NCI-H446 (cell line): ENCODE measurements around the gene PRKD2.

Experiments used
- DNase-seq, 2 experiments: peaks; one replicate each; lab custom pipeline; 2025; lab: John Stamatoyannopoulos, UW

Gene PRKD2

DNA sequence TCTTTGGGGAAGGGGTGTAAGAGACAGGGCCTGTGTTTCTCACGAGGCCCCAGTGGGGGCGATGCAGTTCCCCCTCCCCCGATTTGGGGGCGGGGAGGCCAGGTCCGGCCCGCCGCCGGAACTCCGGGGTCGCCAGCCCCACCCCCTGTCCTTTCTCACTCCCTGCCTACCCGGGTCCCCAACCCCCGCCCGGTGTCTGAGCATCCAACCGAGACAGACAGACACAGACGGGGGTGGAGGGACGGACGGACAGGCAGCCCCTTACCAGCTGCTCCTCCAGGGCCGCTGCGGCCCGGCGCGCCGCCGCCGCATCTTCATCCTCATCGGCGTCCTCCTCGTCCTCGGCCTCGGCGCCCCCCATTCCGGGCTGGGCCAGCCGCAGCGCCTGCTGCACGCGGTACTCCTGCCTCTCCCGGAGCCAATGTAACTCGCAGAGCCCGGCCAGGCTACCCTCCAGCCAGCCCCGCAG lies 56.3 kb downstream of the PRKD2 start:
- no peak for DNase-seq

DNA sequence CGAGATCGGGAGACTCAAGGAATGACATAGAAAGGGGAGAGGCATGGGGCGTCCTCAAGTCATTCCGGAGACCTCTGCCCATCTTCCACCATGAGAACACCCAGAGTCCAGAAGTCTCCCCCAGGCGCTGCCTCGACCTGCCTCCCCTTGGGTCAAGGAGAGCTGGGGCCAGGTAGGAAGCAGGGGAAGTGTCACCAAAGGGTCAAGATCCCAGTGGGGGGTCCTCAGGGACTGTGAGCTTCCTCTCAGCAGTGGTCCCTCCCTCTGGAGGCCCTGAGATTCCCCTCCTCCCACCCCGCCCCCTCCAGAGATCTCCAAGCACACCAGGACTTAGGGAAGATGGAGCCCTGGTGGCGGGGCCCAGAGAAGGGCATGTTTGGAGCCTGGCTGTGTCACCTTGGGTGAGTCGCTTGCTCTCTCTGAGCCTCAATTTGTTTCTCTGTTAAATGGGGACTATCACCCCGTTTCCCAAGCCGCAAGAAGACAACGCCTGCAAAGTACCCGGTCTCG lies 56.9 kb downstream of the PRKD2 start:
- peak in 1 of 2 experiments; percentile 18 for DNase-seq

DNA sequence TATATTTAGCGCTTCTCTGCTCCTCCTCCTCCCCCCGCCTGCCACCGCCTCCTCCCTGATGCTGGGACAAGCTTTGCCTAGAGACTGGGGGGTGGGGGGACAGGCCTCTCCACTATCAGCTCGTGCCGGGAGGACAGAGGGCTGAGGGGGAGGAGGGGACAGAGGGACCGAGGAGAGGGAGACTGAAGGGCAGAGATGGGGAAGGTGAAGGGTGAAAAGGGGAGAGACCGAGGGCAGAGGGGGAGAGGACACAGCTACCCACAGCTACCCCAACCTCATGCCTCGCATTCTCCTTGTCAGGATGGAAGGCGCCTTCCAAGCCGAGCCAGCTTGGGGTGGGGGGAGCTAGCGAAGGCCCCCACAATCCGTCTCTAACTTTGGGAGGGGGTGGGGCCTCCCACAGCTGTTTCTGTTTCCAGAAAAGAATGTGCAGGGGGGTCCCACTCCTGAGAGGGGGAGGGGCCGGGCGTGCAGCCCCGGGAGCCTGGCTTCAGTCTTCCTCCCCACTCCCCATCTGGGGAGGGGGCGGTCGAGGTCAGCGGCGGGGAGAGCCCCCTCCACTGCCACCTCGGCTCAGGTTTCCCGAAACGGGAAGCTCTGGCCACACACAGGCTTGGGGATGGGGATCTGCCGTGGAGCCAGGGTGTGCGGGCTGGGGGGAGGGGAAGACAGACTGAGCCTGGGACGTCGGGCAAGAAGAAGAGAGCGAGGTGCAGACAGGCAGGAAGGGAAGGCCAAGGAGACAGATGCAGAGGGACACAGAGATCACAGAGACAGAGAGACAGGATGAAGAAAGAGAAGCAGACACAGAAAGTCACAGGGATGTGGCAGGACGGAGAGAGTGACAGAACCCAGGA lies 57.5 kb downstream of the PRKD2 start:
- DNase-seq = no peak

DNA sequence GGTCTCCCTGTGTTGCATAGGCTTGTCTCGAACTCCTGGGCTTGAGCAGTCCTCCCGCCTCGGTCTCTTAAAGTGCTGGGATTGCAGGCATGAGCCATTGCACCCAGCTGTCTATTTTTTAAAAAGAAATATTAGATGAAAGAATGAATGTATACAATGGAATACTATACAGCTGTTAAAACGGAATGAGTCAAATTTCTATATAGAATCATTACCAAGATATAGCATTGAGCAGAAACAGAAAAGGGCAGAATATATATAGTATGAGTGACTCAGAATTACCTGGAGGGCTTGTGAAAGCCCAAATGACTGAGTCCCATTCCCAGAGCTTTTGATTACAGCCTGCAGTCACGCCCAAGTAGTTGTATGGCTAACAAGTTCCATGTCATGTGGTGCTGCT lies 60.4 kb downstream of the PRKD2 start:
- no peak for DNase-seq

- no peak for DNase-seq
These were observed 62.2 kb downstream of the PRKD2 start for GRCh38 chr19:46654621-46655152.

DNA sequence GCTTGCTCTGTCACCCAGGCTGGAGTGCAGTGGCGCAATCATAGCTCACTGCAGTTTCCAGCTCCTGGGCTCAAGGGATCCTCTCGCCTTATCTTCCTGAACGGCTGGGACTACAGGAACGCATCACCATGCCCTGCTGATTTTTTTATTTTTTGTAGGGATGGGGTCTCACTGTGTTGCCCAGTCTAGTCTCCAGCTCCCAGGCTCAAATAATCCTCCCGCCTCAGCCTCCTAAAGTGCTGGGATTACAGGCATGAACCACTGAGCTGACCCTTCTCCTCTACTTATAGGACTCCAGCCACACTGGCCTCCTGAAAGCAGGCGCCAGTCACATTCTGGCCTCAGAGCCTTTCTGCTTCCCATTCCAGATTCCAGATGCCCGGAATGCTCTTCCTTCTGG lies 66.5 kb downstream of the PRKD2 start:
- no peak for DNase-seq

GRCh38 chr19:46648961-46649960 lies 67.7 kb downstream of the PRKD2 start:
- DNase-seq = no peak

GRCh38 chr19:46648060-46648960 lies 68.6 kb downstream of the PRKD2 start:
- DNase-seq = no peak

DNA sequence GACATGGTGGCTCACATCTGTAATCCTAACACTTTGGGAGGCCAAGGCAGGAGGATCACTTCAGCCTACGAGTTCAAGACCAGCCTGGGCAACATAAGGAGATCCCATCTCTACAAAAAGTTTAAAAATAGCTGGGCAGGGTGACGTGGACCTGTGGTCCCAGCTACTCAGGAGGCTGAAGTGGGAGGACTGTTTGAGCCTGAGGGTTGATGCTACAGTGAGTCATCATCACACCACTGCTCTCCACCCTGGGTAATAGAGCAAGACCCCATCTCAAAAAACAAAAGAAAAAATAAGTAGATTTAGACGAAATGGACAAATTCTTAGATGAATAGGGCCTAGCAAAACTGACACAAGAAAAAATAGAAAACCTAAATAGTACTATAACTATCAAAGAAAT lies 70.5 kb downstream of the PRKD2 start:
- DNase-seq = no peak

GRCh38 chr19:46644720-46645119 lies 72.2 kb downstream of the PRKD2 start:
- no peak for DNase-seq

DNA sequence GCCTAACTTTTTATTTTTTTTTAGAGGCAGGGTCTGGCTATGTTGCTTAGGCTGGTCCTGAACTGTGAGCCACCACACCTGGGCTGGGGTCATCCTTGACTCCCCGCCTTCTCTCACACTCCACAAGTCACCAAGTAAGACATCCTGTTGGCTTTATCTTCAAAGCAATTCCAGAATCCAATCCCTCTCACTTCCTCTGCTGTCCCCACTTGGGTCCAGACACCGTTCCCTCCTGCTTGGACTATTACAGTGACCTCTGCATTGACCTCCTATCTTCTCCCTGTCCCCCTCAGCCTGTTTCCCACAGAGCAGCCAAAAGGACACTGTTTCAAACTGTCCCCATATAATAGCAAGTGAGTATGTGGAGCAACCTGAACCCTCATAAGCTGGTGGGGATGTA lies 76.3 kb downstream of the PRKD2 start:
- no peak for DNase-seq

- DNase-seq = no peak
These were observed 77.3 kb downstream of the PRKD2 start for GRCh38 chr19:46639358-46640182.

DNA sequence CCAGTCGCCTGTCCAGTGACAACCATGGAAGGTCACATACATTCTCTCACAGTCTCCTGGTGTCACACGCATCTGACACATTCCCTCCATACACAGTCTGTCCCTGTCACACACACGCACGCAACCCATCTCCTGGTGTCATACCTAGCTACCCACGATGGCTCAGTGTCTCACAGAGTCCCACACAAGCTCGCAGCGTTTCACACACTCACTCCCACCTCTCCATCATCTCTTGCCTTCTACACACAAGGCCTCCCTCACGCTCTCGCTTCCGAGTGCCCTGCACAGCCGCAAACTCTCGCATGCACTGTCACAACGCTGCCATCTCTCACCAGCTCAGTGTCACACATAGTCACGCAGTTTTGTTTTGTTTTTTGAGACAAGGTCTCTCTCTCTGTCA lies 79.7 kb downstream of the PRKD2 start:
- DNase-seq = no peak

DNA sequence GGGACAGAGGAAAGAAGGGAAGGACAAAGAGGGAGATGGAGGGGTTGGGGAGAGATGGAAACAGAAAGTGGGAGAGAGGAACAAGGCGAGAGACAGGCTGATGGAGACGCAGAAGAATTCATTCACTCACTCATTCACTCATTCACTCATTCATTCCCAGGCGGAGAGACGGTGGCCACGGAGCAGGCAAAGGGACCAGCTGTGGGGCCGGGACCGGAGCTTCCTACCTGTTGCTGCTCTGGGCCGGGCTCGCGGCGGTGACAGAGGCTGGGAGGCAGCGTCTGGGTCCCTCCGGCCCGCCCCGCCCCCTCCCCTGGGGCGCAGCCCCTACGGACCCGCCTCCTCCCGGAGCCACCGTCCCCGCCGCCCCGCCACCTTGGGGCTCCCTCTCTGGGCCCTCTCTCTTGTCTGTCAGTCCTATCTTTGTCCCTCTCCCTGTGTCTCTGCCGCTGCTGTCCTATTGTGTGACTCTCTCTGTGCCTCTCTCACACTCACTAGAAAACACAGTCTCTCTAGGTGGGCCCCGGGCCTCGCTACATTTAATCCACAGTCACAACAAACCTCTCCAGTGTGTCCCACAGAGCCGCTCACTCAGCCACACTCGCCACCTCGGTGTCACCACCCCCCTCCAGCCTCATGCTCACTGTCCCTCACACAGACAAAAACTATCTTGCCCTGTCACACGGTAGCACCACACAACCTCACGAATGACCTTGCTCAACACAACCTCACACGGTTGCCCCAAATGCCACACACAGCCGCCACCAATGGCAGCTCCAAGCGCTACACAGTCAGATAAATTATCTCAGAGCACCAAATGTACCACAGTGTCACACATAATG lies 80.8 kb downstream of the PRKD2 start, which contains the start of gene GNG8:
TSS of gene GNG8 (minus strand) at position 283 of the 842 bp plus-strand sequence. CDS start 1,520 bp downstream, outside the sequence.
- DNase-seq = no peak

DNA sequence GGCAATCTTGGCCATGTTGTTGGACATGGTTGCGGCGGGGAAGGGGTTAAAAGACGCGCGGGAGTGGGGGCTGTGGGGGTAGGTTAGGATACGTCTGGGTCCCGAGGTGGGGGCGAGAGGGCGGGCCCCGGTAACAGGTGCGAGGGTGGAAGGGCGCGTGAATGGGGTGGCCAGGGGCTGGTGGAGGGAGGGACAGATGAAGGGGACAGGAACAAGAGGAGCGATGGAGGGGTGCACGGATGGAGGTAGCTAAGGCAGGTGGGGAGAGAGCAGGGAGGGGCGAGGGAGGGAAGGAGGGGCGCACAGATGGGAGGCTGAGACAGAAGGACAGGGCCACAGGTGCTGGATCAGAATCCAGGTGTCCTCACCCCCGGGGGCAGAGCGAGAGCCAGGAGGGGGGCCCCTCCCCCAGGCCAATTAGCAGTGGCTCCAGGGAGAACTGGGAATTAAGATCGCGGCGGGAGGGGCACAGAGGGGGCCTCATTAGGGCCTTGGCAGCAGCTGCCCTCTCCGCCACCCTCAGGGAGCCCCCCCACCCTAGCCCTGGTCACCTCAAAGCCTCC lies 82.2 kb downstream of the PRKD2 start:
- no peak for DNase-seq

GRCh38 chr19:46634045-46634655 lies 82.8 kb downstream of the PRKD2 start:
- peak; percentile 22 to 86 for DNase-seq

DNA sequence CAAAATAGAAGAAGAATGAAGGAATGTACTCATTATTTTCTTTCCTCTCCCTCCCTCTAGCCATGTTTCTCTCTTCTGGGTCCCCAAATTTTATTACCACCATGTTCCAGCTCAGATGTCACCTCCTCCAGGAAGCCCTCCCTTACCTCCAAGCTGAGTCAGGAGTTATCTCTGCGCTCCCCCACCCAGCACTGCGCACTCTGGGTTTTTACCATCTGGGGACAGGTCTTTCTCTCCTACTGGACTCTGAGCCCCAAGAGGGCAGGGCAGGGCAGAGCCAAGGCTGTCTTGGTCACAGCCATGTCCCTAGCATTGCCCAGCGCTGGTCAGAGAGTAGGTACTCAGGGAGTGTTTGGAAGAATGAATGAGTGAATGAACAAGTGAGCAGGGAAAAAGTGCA lies 83.8 kb downstream of the PRKD2 start:
- DNase-seq = no peak

- no peak for DNase-seq
These were observed 85.4 kb downstream of the PRKD2 start for GRCh38 chr19:46631481-46631880.
